HepG2 (cell line): ENCODE data around the gene PLEKHA5. TPM values are rescaled to one million over a fixed set of nuclear protein-coding genes. Genes with fewer than 3 reads are reported as not detected.

Experiments used
- ATAC-seq: fragments of 200-7000 bp; cut with Tn5 transposase; 3 replicates; pipeline ENCODE4 v1.9.1; 2020; ENCODE audit warnings: mild to moderate bottlenecking, moderate library complexity
- BruUV-seq: library from RNA; stranded (reverse); fragments of 400-500 nt; replicated peaks from 2 replicates; lab custom pipeline; 2021; lab: Mats Ljungman, UMichigan
- CTCF ChIA-PET: fragments of 300-600 bp; formaldehyde crosslinking; extraction: SDS; loops from one replicate; lab custom pipeline; 2021; ENCODE audit warnings: low total read pairs, inconsistent platforms, low intra/inter-chr PET ratio; lab: Yijun Ruan, JAX
- POLR2A ChIA-PET: fragments of 350-600 bp; sonication (Branson Sonifier 250); formaldehyde crosslinking; loops from one replicate; lab custom pipeline; 2020; ENCODE audit warnings: antibody characterized with exemption, inconsistent platforms; lab: Yijun Ruan, JAX
- DNase-seq: peaks from one replicate; pipeline ENCODE4 v3.0.0-alpha.2; 2015; ENCODE audit warnings: low spot score
- FAIRE-seq: peaks from 3 replicates; lab custom pipeline; 2011; peaks lifted over from hg19 to GRCh38; lab: Jason Lieb, UNC
- H2AFZ ChIP-seq: one replicate; pipeline ENCODE4 v1.6.1; 2011; ENCODE audit warnings: low read length, inconsistent platforms
- H3K27ac ChIP-seq: fragments of 300-600 bp; 3 replicates; pipeline ENCODE4 v1.8.0; 2011; ENCODE audit warnings: mixed run types, mild to moderate bottlenecking, mixed read lengths, low read length, inconsistent platforms; ENCODE audit not compliant: insufficient read depth; ENCODE audit errors: extremely low read length
- H3K27me3 ChIP-seq, 2 experiments: fragments of 200-600 bp in 1 of 2; 2 replicates in 1 of 2; 3 replicates in 1 of 2; pipeline versions ENCODE4 v1.6.0 to v1.8.0; 2011; ENCODE audit warnings: low read length in 2 of 2, mild to moderate bottlenecking in 2 of 2, moderate library complexity in 2 of 2, inconsistent platforms in 1 of 2; ENCODE audit not compliant: insufficient read depth in 2 of 2, control insufficient read depth in 1 of 2
- H3K36me3 ChIP-seq, 2 experiments: fragments of 200-600 bp in 1 of 2; replicated peaks in 1 of 2; 2 replicates in 1 of 2; 3 replicates in 1 of 2; pipeline versions ENCODE4 v1.5.1 to v1.8.0; 2011; ENCODE audit warnings: low read length in 2 of 2, inconsistent platforms in 1 of 2; ENCODE audit not compliant: insufficient read depth in 2 of 2, control insufficient read depth in 1 of 2
- H3K4me1 ChIP-seq: 2 replicates; pipeline ENCODE4 v1.5.1; 2012; ENCODE audit warnings: low read length, inconsistent platforms; ENCODE audit not compliant: insufficient read depth
- H3K4me2 ChIP-seq: 2 replicates; pipeline ENCODE4 v1.6.0; 2011; ENCODE audit warnings: low read depth, low read length, inconsistent platforms
- H3K4me3 ChIP-seq, 3 experiments: fragments of 200-600 bp in 1 of 3; sonication (generic), shearing (Covaris generic) in 1 of 3; replicated peaks in 1 of 3; 2 replicates each; pipeline ENCODE4 v1.5.1; 2011 to 2016; ENCODE audit warnings: low read length in 3 of 3, inconsistent platforms in 2 of 3, low read depth in 2 of 3, mild to moderate bottlenecking in 2 of 3, control low read depth in 1 of 3, mixed read lengths in 1 of 3; ENCODE audit not compliant: insufficient read depth in 1 of 3
- H3K79me2 ChIP-seq: one replicate; pipeline ENCODE4 v1.6.1; 2011; ENCODE audit warnings: low read length, inconsistent platforms; ENCODE audit not compliant: insufficient read depth
- H3K9ac ChIP-seq: 2 replicates; pipeline ENCODE4 v1.6.0; 2011; ENCODE audit warnings: mild to moderate bottlenecking, low read depth, low read length, inconsistent platforms; ENCODE audit not compliant: insufficient read depth
- H3K9me3 ChIP-seq: 2 replicates; pipeline ENCODE4 v1.5.1; 2012; ENCODE audit warnings: mild to moderate bottlenecking, low read length
- H4K20me1 ChIP-seq: 2 replicates; pipeline ENCODE4 v1.6.0; 2011; ENCODE audit warnings: inconsistent platforms, mild to moderate bottlenecking, low read length, moderate library complexity; ENCODE audit not compliant: insufficient read depth
- RBAK ChIP-seq: sonication (generic); formaldehyde crosslinking; IDR thresholded peaks from 2 replicates; pipeline ENCODE4 v1.5.1; 2020; ENCODE audit warnings: mild to moderate bottlenecking, missing genetic modification reagents
- SPEN ChIP-seq: sonication (generic); formaldehyde crosslinking; IDR thresholded peaks from 2 replicates; pipeline ENCODE4 v1.5.1; 2020; ENCODE audit warnings: low read depth, mild to moderate bottlenecking, missing genetic modification reagents
- SSRP1 ChIP-seq: IDR thresholded peaks from 2 replicates; pipeline ENCODE4 v1.6.1; 2016; ENCODE audit warnings: control low read depth
- TEAD3 ChIP-seq: optimal IDR thresholded peaks from 2 replicates; pipeline ENCODE3; 2016; ENCODE audit warnings: borderline replicate concordance
- WGBS: methylation state at CpG from one replicate; pipeline ENCODE4 v1.1.6; 2017; ENCODE audit warnings: low lambda C conversion rate; 5-methylcytosine and 5-hydroxymethylcytosine counted together
- in situ Hi-C: cut with HindIII; loops from 2 replicates; pipeline ENCODE4 v1.10.0; 2017; ENCODE audit warnings: low pct_unique_long_range_greater_than_20kb; ENCODE audit not compliant: extremely low pct_ligation_motif_present
- intact Hi-C: fragments of 100-400 bp; cut with micrococcal nuclease; formaldehyde crosslinking; loops from one replicate; pipeline ENCODE4 v1.10.0; 2022; ENCODE audit not compliant: unreplicated experiment
- polyA plus RNA-seq, 8 experiments: library from polyadenylated mRNA; depleted of rRNA in 3 of 8; stranded (reverse) in 7 of 8; unstranded in 1 of 8; fragments of >200 nt; fragmentation: Illumina TruSeq in 4 of 8; extraction: Trizol in 4 of 8; gene quantifications; 2 replicates each; pipeline versions ENCODE4 v1.2.1 to v1.2.3, GENCODE V29; 2011 to 2016; ENCODE audit warnings: low read depth in 4 of 8, missing spikeins in 1 of 8, mixed read lengths in 1 of 8; ENCODE audit not compliant: insufficient read depth in 1 of 8
- total RNA-seq, 5 experiments: library from RNA; depleted of rRNA; stranded (reverse); fragments of >200 nt; fragmentation: Illumina TruSeq; extraction: Trizol; gene quantifications; 2 replicates each; pipeline ENCODE4 v1.2.3, GENCODE V29; 2016; ENCODE audit warnings: low read depth in 1 of 5
- TF ChIP-seq, protein P1 (sequence below): IDR thresholded peaks from 2 replicates; pipeline ENCODE4 v1.6.1; 2016; ENCODE audit warnings: control low read depth
- TF ChIP-seq, protein P2 (sequence below): conservative IDR thresholded peaks from 2 replicates; pipeline ENCODE4 v1.6.1; 2018; ENCODE audit warnings: missing genetic modification reagents
- TF ChIP-seq, protein P3 (sequence below): sonication (generic); formaldehyde crosslinking; IDR thresholded peaks from 2 replicates; pipeline ENCODE4 v1.9.0; 2021; ENCODE audit warnings: missing genetic modification reagents, borderline replicate concordance

Gene PLEKHA5
- total and polyA plus RNA-seq, 2 of the 13 experiments (the other 11 are each of a cell fraction or from before 2014, with no cell fraction given): 4.2 to 15.4 TPM

DNA sequence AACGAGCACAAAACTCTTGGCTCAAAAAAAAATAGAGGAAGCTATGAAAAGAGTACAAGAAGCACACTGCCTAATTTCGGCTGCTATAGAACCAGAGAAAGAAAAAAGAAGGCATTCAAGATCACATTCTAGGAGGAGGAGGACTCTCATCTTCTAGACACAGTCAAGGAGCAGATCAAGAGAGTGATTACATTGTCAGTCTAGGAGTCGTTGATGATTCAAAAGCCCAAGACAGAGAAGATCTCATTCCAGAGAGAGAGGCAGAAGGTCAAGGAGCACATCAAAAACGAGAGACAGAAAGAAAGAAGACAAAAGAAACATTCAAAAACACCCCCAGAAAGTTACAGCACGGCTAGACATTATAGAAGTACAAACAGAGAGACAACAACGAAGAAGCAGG lies 177.9 kb downstream of the PLEKHA5 start (continued):
- no peak for TF ChIP-seq TEAD3 (CRISPR knock-in tag)
- TF ChIP-seq, all 625 proteins: peak for 0

DNA sequence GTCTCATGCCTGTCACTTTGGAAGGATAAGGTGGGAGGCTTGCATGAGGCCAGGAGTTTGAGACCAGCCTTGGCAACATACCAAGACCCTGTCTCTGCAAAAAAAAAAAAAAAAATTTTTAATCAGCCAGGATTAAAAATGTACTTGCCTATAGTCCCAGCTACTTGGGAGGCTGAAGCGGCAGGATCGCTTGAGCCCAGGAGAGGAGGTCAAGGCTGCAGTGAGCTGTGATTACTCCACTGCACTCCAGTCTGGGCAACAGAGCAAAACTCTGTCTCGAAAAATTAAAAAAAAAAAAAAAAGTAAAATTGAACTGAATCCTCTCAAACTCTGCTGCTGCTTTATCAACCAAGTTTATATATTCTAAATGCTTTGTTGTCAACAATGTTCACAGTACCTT lies 181.6 kb downstream of the PLEKHA5 start:
- in situ Hi-C loops: loop anchor here (25.0 kb wide), 1 partner anchor 449 kb away; no protein-coding TSS in a partner anchor
- POLR2A ChIA-PET: no interaction called here

More for the DNA sequence above, 181.6 kb downstream of the PLEKHA5 start:
- Histone ChIP-seq H3K9me3 (no peaks in the 10 kb centered on the region), H4K20me1 (no peaks in the 10 kb centered on the region), H2AFZ (no peak overlapping the region), H3K79me2 (no peaks in the 10 kb centered on the region), H3K4me3 (no peak overlapping the region), H3K36me3 (peaks cover 0 to 1% of the 10 kb centered on the region in 2 experiments; a peak in 1 of 5 replicates), H3K4me1 (no peaks in the 10 kb centered on the region), H3K27ac (no peak overlapping the region), H3K27me3 (no peaks in the 10 kb centered on the region), H3K9ac (no peak overlapping the region), H3K4me2 (no peak overlapping the region)
- ATAC-seq: no peak
- intact Hi-C loops: no loop called here
- DNase-seq: no peak
- CTCF ChIA-PET: no interaction called here
- FAIRE-seq: no peak
- no TSS peak for BruUV-seq
- TF ChIP-seq, protein P1, sequence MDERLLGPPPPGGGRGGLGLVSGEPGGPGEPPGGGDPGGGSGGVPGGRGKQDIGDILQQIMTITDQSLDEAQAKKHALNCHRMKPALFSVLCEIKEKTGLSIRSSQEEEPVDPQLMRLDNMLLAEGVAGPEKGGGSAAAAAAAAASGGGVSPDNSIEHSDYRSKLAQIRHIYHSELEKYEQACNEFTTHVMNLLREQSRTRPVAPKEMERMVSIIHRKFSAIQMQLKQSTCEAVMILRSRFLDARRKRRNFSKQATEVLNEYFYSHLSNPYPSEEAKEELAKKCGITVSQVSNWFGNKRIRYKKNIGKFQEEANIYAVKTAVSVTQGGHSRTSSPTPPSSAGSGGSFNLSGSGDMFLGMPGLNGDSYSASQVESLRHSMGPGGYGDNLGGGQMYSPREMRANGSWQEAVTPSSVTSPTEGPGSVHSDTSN (CRISPR knock-in tag): no peak
- TF ChIP-seq RBAK (CRISPR knock-in tag) (no peak), SSRP1 (no peak), SPEN (CRISPR knock-in tag) (no peak)
- TF ChIP-seq, protein P2, sequence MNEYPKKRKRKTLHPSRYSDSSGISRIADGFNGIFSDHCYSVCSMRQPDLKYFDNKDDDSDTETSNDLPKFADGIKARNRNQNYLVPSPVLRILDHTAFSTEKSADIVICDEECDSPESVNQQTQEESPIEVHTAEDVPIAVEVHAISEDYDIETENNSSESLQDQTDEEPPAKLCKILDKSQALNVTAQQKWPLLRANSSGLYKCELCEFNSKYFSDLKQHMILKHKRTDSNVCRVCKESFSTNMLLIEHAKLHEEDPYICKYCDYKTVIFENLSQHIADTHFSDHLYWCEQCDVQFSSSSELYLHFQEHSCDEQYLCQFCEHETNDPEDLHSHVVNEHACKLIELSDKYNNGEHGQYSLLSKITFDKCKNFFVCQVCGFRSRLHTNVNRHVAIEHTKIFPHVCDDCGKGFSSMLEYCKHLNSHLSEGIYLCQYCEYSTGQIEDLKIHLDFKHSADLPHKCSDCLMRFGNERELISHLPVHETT: no peak
- TF ChIP-seq, protein P3, sequence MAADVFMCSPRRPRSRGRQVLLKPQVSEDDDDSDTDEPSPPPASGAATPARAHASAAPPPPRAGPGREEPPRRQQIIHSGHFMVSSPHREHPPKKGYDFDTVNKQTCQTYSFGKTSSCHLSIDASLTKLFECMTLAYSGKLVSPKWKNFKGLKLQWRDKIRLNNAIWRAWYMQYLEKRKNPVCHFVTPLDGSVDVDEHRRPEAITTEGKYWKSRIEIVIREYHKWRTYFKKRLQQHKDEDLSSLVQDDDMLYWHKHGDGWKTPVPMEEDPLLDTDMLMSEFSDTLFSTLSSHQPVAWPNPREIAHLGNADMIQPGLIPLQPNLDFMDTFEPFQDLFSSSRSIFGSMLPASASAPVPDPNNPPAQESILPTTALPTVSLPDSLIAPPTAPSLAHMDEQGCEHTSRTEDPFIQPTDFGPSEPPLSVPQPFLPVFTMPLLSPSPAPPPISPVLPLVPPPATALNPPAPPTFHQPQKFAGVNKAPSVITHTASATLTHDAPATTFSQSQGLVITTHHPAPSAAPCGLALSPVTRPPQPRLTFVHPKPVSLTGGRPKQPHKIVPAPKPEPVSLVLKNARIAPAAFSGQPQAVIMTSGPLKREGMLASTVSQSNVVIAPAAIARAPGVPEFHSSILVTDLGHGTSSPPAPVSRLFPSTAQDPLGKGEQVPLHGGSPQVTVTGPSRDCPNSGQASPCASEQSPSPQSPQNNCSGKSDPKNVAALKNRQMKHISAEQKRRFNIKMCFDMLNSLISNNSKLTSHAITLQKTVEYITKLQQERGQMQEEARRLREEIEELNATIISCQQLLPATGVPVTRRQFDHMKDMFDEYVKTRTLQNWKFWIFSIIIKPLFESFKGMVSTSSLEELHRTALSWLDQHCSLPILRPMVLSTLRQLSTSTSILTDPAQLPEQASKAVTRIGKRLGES: no peak
- WGBS: 87% methylated on average over 3 of the region's 3 CpGs
